M059J (cell line): ENCODE data around the gene PLPPR2. TPM values are rescaled to one million over a fixed set of nuclear protein-coding genes. Genes with fewer than 3 reads are reported as not detected.
"Not testable (repeated sequence)": the region's sequence is repeated elsewhere in the genome, so short reads cannot be mapped to it uniquely, and the experiment has no call there.

Experiments used
- DNase-seq: peaks from one replicate; pipeline ENCODE4 v3.0.0-alpha.2; 2012; ENCODE audit warnings: low read depth
- total RNA-seq: library from RNA; depleted of rRNA; stranded (reverse); fragments of >200 nt; shearing (Covaris generic); gene quantifications from 2 replicates; pipeline ENCODE4 v1.2.3, GENCODE V29; 2014

The PLPPR2 gene
- total RNA-seq, 1 experiment from 2014 or later: 27.9 TPM

- no peak for DNase-seq
Measured at GRCh38 chr19:11370744-11371143, 15.5 kb downstream of the PLPPR2 start.

- DNase-seq: peak; percentile 73
Measured at GRCh38 chr19:11373166-11373884, 18.1 kb downstream of the PLPPR2 start.

- DNase-seq: no peak
Measured at GRCh38 chr19:11373885-11374432, 18.7 kb downstream of the PLPPR2 start.

DNA sequence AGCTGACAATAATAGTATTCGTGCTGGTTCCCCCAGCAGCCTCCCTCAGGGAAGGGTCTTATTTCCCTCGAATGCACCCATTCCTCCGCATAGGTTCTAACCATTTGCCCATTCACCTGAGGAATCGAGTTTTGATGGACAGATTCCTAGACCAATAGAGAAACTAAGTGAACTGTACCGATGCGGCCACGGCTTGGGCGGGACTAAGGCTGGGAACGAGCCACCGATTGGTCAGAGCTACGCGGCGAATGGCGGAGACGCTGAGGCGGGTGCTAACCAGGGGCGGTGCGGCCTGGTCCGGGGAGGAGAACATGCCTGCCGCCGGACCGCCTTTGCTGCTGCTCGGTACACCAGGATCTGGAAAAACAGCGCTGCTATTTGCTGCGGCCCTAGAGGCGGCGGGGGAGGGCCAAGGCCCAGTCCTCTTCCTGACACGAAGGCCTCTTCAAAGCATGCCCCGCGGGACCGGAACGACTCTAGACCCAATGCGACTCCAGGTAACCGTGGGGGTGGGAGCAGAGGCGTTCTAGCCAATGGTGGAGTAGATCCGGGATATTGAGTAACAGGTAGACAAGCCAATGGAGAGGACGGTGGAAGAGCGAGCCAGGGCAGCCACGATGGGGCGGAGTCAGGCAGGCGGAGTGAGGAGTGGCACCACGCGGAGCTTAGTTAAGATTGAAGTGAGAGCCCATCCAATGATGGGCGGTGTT, 19.4 kb downstream of the PLPPR2 start, which contains the start of gene SWSAP1:
Gene SWSAP1, plus strand, starts transcription at position 234 of the 710 bp plus-strand sequence. Its CDS starts 15 bp downstream, at position 249.
- peak; percentile 99 for DNase-seq

DNA sequence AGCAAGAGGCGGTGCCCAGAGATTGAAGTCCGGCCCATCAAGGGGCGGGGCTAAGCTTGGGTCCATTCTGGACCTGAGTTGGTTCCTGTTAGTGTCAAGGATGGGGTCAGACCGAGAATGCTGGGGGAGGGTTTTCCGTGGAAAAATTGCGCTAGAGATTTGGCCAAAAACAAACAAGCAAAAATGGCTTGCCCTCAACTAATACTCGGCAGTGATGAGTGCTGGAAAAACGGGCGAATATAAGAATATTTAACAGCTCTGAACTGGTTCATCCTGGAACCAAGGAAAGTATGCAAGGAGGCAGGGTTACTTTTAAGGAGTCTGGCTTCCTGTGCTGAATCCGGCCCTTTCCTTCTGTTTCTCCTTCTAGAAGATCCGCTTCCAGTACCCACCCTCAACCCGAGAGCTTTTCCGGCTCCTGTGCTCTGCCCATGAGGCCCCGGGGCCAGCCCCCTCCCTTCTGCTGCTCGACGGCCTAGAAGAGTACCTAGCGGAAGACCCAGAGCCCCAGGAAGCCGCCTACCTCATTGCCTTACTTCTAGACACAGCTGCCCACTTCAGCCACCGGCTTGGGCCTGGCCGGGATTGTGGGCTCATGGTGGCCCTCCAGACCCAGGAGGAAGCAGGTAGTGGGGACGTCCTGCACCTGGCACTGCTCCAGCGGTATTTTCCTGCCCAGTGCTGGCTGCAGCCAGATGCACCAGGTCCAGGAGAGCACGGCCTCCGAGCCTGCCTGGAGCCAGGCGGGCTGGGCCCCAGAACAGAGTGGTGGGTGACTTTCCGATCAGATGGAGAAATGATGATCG, 20.1 kb downstream of the PLPPR2 start:
- DNase-seq: peak; percentile 32

DNA sequence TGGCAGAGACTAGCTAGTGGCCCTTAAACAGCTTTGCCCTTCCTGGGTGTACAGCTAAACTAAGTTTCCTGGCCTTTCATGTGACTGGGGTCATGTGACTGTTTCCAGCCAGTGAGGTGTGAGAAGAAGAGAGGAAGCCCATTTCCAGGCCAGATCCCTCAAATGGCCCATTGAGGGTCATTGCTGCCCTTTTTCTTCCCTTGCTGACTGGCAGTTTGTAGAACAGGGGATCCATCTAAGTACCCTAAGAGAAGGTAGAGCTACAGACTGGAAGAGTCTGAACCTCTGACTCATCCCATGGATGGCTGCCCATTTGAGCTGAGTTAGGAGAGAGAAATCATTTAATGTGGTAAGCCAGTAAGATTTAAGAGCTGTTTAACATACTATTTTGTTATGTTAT, 22.0 kb downstream of the PLPPR2 start:
- peak; percentile 96 for DNase-seq

GRCh38 chr19:11377756-11378155, 22.5 kb downstream of the PLPPR2 start:
- peak; percentile 68 for DNase-seq

GRCh38 chr19:11378319-11379189, 23.3 kb downstream of the PLPPR2 start:
- DNase-seq: peak; percentile 89

DNA sequence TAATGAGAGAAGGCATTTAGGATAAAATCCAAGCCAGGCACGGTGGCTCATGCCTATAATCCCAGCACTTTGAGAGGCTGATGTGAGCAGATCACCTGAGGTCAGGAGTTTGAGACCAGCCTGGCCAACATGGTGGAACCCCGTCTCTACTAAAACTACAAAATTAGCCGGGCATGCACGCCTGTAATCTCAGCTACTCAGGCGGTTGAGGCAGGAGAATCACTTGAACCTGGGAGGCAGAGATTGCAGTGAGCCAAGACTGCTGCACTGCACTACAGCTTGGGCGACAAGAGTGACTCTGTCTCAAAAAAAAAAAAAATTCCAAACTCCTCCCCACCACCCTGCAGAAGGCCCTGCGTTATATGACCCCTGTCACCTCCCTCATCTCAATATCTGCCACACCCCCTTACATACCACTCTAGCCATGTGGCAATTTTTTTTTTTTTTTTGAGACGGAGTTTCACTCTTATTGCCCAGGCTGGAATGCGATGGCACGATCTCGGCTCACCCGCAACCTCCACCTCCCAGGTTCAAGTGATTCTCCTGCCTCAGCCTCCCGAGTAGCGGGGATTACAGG, 24.1 kb downstream of the PLPPR2 start:
- not testable (repeated sequence) for DNase-seq

GRCh38 chr19:11379857-11380350, 24.7 kb downstream of the PLPPR2 start:
- no peak for DNase-seq

DNA sequence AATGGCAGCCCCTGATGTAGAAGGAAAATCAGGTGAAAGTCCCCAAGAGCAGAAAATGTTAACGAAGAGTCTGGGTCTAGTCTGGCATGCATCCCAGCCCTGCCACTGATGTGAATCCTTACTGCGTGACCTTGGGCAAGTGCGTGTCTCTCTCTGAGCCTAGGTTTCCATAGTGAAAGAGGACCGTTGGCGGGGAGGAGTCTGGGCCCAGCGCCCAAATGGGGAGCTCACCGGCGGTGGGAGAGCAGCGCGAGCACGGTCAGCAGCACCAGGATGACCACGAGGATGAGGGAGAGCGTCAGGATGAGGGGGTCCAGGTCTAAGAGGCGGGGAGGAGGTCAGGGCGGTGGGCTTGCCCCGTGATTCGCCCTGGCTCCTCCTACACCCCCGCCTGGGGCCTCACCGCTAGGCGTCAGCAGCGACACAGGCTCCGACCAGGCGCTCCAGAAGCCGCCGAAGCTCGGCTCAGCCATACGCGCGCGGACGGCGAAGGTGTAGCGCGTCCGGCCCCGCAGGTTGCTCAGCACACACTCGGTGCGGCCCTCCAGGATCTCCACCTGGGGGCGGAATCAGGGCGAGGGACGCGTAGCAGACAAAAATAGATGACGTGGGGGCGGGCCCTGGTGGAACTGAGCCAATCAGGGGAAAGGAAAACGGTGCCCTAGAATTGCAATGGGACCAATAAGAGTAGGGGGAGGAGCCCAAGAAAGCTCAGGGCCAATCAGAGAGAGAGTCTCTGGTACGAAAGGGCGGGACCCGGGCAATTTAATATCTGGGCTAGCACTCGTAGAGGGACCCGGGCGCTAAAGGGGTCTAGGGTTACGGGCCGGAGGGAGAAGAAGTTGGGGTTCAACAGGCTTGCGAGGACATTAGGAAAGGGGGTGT, 25.7 kb downstream of the PLPPR2 start:
- DNase-seq: peak; percentile 99

DNA sequence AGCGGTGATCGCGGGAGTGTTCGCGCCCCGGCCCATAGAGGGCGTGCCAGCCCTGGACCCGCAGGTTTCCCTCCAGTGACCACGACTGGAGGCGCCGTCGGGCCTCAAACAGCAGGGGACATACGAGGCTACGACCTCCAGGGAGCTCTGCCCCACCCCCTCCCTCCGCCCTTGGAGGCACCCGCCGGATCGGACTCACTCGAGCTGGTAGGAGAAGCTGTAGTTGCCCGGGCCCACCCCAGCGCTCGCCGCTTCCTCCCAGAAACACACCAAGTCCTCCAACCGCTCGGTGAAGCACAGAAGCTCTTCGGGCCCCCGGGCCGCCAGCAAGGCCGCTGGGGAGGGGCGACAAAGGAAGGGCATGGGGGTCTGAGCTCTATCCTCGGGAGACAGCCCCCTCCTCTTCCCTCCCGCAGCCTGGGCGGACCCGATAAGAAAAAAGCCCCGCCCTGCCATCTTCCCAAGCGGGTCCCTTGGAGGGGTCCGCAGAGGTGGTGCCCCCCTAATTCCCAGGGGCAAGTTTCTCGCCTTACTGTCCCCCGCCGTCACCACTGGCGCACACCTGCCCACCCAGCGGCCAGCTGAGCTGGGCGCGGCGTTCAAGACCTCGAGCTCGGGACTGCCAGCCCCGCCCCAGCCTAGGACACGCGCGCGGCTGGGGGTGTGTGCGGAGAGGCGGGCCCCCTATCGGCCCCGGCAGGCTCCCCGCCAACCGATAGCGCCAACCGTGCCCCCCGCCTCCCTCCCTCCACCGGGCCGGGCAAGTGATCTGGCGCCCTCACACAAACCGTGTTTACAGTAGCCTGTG, 27.9 kb downstream of the PLPPR2 start:
- peak; percentile 36 for DNase-seq

DNA sequence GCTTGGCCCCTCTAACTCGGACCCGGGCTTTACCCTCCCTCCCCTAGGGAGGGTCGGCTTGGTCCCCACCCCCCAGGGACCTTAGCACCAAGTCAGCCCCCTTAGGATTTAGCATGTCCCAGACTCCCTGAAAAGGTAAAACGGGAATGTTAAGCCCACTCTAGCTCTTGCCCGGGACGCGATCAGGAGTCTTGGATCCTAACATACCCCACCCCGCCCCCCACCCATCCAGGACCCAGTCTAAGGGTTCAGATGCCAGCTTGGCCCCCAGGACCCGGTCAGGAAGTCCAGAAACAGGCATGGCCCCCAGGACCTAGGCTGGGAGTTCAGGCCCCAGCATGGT, 28.4 kb downstream of the PLPPR2 start:
- no peak for DNase-seq

DNA sequence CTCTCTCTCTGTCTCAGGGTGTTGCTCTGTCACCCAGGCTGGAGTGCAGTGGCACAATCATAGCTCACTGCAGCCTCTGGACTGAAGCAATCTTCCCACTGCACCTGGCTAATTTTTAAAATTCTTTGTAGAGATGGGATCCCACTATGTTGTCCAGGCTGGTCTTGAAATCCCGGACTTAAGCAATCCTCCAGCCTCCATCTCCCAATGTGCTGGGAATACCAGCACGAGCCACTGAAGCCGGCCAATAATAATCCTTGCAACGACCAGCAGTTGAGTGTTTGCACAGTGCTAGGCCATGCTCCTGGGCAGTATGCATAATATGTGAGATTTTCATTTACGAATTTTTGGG, 29.5 kb downstream of the PLPPR2 start:
- no peak for DNase-seq

DNA sequence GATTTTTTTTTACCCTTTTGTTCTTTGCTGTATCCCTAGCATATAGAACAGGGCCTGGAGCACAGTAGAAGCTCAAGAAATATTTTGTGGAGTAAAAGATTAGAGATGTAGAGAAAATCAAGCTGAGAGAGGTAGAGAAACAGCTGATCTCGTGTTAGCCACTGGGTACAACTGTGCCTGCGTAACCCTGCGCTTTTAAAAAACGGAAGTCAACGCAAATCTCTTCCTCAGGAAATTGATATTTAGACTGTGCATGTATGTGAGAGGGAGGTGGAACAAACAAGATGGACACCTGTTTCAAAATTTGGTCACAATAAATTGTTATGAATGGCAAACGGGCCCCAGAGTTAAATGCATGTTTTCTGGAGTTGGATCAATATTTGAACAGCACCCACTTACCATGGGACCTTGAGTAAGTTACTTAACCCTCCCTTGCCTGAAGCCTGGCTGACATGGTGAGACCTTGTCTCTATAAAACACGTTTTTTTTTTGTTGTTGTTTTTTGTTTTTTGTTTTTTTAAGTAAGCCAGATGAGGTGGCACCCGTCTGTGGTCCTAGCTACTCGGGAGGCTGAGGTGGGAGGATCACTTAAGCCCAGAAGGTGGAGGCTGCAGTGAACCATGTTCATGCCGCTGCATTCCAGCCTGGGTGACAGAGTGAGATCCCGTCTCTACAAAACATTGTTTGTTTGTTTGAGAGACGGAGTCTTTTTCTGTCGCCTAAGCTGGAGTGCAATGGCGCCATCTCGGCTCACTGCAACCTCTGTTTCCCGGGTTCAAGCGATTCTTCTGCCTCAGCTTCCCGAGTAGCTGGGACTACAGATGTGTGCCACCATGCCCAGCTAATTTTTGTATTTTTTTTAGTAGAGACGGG, 32.2 kb downstream of the PLPPR2 start:
- DNase-seq: no peak

DNA sequence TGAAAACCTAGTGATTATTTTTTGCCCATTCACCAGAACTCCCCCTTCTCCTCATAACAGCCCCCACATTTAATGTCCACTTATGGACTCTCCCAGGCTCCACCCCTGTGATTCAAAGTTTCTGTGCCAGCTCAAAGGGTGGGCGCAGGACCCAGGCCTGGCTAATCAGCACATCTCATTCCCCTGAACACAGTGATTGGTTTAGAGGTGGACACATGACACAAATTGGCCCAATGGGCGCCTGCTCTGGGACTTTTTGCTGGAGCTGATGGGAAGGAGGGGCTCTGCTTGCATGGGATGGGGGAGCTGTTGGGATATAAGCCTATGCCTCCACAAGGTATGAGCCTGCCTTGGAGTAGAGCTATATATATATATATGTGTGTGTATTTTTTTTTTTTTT, 35.1 kb downstream of the PLPPR2 start:
- no peak for DNase-seq

DNA sequence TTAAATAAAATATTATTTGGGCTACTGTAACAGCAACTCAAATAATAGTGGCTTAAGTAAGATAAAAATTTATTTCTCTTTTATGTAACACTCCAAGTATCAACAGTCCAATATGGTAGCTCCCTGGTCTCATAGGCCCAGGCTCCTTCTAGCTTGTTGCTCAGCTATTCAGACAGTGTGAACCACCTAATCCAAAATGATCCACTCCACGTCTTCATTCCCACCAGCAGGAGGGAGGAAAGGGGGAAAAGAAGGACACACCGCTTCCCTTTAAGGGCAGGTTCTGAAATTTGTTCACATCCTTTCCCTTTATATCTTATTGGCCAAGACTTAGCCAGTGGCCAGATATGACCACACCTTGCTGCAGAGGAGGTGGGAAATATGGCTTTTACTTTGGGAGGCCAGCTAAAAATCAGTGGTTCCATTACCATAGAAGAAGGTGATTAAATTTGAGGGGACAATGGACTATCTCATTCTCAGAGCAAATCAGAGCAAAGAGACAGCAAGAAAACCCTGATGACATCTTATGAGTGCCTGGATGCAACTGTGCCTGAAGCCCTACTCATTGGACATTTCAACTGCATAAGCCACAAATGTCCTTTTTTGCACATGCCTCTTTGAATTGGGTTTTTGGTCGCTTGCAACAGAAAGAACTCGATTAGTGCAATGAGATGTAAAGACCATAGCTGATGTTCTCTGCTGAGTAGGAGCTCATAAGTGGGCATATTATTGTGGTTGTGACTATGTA, 35.9 kb downstream of the PLPPR2 start:
- DNase-seq: no peak
